Stomach (tissue), 9 donors: Measurements from ENCODE around the gene ATAD3A. TPM values are rescaled to one million over a fixed set of nuclear protein-coding genes. Genes with fewer than 3 reads are reported as not detected.

Source experiments
- DNase-seq, 2 donors: peaks; one replicate each; pipeline versions ENCODE4 v3.0.0 to v3.0.0-alpha.2; 2013 to 2019
- H3K27ac ChIP-seq, 5 donors: fragments of 200-600 bp in 4 of 5; sonication (generic) in 4 of 5; one replicate each; pipeline ENCODE4 v1.5.1; 2013 to 2019; ENCODE audit warnings: mild to moderate bottlenecking in 1 of 5, moderate library complexity in 1 of 5
- H3K27me3 ChIP-seq, 3 donors: fragments of 200-600 bp; sonication (generic); one replicate each; pipeline ENCODE4 v1.5.1; 2017 to 2019; ENCODE audit warnings: mixed run types in 1 of 3
- H3K36me3 ChIP-seq, 4 donors: fragments of 200-600 bp; sonication (generic); 1 replicate in 3 of 4; 2 replicates in 1 of 4; pipeline ENCODE4 v1.5.1; 2016 to 2019
- H3K4me1 ChIP-seq, 4 donors: fragments of 200-600 bp; sonication (generic); one replicate each; pipeline ENCODE4 v1.5.1; 2016 to 2019
- H3K4me3 ChIP-seq, 4 donors: fragments of 200-600 bp; sonication (generic) in 3 of 4; one replicate each; pipeline ENCODE4 v1.5.1; 2016 to 2019; ENCODE audit warnings: mild to moderate bottlenecking in 1 of 4
- H3K9me3 ChIP-seq, 4 donors: fragments of 200-600 bp; sonication (generic); one replicate each; pipeline ENCODE4 v1.5.1; 2016 to 2019
- EP300 ChIP-seq: sonication (generic); formaldehyde crosslinking; IDR thresholded peaks from one replicate; pipeline ENCODE4 v1.6.1; 2017; ENCODE audit warnings: antibody characterized with exemption
- POLR2A ChIP-seq, 4 donors: fragments of 450-650 bp; IDR thresholded peaks; one replicate each; pipeline ENCODE4 v1.6.1; 2016; ENCODE audit warnings: antibody characterized with exemption in 4 of 4, control low read depth in 2 of 4, mild to moderate bottlenecking in 1 of 4, moderate library complexity in 1 of 4
- POLR2AphosphoS5 ChIP-seq, 3 donors: sonication (generic); formaldehyde crosslinking; IDR thresholded peaks; one replicate each; pipeline ENCODE4 v1.6.1; 2016; ENCODE audit warnings: antibody characterized with exemption in 3 of 3
- WGBS, 5 donors: extraction: QIAGEN DNeasy Blood & Tissue Kit in 3 of 5; methylation state at CpG; one replicate each; pipeline versions ENCODE4 v1.1.5 to v1.1.7; 2013 to 2018; 5-methylcytosine and 5-hydroxymethylcytosine counted together
- intact Hi-C: fragments of 100-400 bp; cut with DNase I; formaldehyde crosslinking; loops from one replicate; pipeline ENCODE4 v1.15.1; 2023; ENCODE audit warnings: low total_unique reads
- polyA plus RNA-seq, 3 donors: library from polyadenylated mRNA; stranded (reverse); fragments of 200-250 nt; gene quantifications; one replicate each; pipeline ENCODE4 v1.2.3, GENCODE V29; 2013
- total RNA-seq, 5 donors: library from RNA; depleted of rRNA; stranded (reverse); fragments of >200 nt; gene quantifications; one replicate each; pipeline versions ENCODE4 v1.1.0 to v1.2.3, GENCODE V29; 2014 to 2016
- TF ChIP-seq, protein P1 (sequence below), 7 experiments: fragments of 450-650 bp in 4 of 7; fragments of 200-600 bp in 3 of 7; sonication (generic) in 3 of 7; IDR thresholded peaks; one replicate each; pipeline ENCODE4 v1.5.1; 2016 to 2019; ENCODE audit warnings: antibody characterized with exemption in 7 of 7, control low read depth in 2 of 7, mild to moderate bottlenecking in 1 of 7
- donor health status: healthy with polysubstance abuse.
- donor health status: Bipolar disorder and iron deficiency.
- donor health status: healthy.

The ATAD3A gene
- total and polyA plus RNA-seq, 8 donors, result 10.6 to 92.1 (median 18.7) TPM

DNA sequence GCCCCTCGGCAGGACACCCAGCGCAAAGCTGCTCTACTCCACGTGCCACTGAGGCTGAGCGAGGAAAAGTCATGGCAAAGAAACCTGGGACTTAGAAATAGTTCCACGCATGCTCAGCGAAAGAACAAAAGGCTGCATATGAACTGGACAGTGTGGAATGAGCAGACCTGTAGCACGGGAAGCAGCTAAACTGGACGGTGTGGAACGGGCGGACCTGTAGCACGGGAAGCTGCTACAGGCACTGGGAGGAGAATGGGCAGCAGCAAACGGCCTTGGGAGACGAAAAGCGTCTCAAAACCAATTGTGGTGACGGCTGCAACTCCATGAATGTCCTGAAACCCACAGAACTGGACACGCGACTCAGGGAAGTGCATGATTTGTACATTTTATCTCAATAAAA is 47.1 kb downstream of the ATAD3A start:
- Histone ChIP-seq H3K36me3 (peaks cover 26 to 54% (median 46%) of the 10 kb centered on the region in 4 donors), H3K9me3 (no peaks in the 10 kb centered on the region), H3K4me1 (peaks cover 0 to 30% (median 8%) of the 10 kb centered on the region in 4 donors), H3K4me3 (no peak overlapping the region), H3K27me3 (no peaks in the 10 kb centered on the region), H3K27ac (no peak overlapping the region)
- WGBS, 5 donors, result 51 to 70% (median 65%) methylated on average over 17 of the region's 17 CpGs
- intact Hi-C loops, result no loop called here
- no peak for DNase-seq
- TF ChIP-seq POLR2A (IDR thresholded peaks at IDR 0.05) (no peak), POLR2AphosphoS5 (IDR thresholded peaks at IDR 0.05) (no peak), EP300 (no peak)
- TF ChIP-seq, protein P1, sequence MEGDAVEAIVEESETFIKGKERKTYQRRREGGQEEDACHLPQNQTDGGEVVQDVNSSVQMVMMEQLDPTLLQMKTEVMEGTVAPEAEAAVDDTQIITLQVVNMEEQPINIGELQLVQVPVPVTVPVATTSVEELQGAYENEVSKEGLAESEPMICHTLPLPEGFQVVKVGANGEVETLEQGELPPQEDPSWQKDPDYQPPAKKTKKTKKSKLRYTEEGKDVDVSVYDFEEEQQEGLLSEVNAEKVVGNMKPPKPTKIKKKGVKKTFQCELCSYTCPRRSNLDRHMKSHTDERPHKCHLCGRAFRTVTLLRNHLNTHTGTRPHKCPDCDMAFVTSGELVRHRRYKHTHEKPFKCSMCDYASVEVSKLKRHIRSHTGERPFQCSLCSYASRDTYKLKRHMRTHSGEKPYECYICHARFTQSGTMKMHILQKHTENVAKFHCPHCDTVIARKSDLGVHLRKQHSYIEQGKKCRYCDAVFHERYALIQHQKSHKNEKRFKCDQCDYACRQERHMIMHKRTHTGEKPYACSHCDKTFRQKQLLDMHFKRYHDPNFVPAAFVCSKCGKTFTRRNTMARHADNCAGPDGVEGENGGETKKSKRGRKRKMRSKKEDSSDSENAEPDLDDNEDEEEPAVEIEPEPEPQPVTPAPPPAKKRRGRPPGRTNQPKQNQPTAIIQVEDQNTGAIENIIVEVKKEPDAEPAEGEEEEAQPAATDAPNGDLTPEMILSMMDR (IDR thresholded peaks at IDR 0.05), result no peak

DNA sequence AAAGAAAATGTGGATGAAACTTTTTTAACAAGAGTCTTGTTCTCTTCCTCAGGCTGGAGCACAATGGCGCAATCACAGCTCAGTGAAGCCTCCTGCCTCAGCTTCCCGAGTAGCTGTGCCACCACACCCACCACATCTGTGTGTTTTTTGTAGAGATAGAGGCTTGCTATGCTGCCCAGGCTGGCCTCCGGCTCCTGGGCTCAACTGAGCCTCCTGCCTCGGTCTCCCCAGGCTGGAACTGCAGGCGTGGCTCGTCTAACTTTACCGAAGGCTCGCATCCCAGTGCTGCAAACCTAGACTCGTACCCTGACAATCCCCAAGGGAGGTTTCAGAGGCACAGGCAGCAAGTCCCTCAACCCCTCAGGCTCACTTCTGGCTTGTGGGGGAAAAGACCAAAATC is 48.2 kb downstream of the ATAD3A start:
- TF ChIP-seq, protein P1 (IDR thresholded peaks at IDR 0.05), result no peak
- no peak for TF ChIP-seq POLR2AphosphoS5 (IDR thresholded peaks at IDR 0.05)
- no peak for TF ChIP-seq EP300
- no peak for TF ChIP-seq POLR2A (IDR thresholded peaks at IDR 0.05)

DNA sequence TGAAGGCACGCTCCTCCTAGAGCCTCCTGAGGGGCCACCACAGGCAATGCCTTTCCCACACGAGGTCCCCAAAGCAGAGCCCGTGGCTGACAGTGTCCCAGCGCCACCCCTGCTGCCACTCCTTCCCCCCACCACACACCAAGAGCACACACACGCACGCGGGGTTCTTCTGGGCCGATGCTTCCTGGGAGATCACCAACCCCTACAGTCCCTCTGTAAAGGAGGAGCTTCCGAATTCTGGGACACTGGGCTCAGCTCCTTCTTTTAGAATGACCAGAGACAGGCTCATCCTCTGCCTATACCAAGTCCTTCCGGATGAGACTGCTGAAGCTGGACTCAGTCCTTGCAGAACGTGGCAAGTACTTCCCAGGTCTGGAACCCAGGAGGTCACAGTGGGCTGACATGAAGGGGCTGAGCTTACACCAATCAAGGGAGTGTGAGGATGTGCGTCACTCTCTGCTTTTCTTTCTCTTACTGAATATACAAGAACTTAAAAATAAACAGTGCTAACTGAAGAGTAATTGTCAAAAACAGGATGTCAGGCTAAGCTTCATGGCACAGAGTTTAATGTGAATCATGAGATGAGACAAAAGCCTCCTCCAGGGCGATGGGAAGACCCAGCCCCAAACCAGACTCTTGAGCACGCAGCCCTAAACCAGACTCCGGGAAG is 50.0 kb downstream of the ATAD3A start:
- H3K4me1 ChIP-seq, result peaks cover 3 to 30% (median 11%) of the 10 kb centered on the region in 4 donors
- no peak for DNase-seq
- H3K27me3 ChIP-seq, result no peaks in the 10 kb centered on the region
- no peak overlapping the region for H3K27ac ChIP-seq
- TF ChIP-seq, protein P1 (IDR thresholded peaks at IDR 0.05), result no peak
- no peak for TF ChIP-seq POLR2A (IDR thresholded peaks at IDR 0.05)
- no peak for TF ChIP-seq POLR2AphosphoS5 (IDR thresholded peaks at IDR 0.05)
- no peak for TF ChIP-seq EP300
- 89 to 93% (median 92%) methylated on average over 14 to 15 of the region's 15 CpGs for WGBS, 5 donors
- no peaks in the 10 kb centered on the region for H3K9me3 ChIP-seq
- H3K4me3 ChIP-seq, result no peak overlapping the region
- peaks cover 34 to 70% (median 69%) of the 10 kb centered on the region in 4 donors for H3K36me3 ChIP-seq
- intact Hi-C loops, result no loop called here

More for the DNA sequence above, 48.2 kb downstream of the ATAD3A start:
- Histone ChIP-seq H3K9me3 (no peaks in the 10 kb centered on the region), H3K27ac (no peak overlapping the region), H3K4me3 (no peak overlapping the region), H3K27me3 (no peaks in the 10 kb centered on the region), H3K36me3 (peaks cover 34 to 62% (median 57%) of the 10 kb centered on the region in 4 donors), H3K4me1 (peaks cover 0 to 26% (median 7%) of the 10 kb centered on the region in 4 donors)
- WGBS, 5 donors, result 89 to 92% (median 90%) methylated on average over 9 of the region's 9 CpGs
- intact Hi-C loops, result no loop called here
- DNase-seq, result no peak

DNA sequence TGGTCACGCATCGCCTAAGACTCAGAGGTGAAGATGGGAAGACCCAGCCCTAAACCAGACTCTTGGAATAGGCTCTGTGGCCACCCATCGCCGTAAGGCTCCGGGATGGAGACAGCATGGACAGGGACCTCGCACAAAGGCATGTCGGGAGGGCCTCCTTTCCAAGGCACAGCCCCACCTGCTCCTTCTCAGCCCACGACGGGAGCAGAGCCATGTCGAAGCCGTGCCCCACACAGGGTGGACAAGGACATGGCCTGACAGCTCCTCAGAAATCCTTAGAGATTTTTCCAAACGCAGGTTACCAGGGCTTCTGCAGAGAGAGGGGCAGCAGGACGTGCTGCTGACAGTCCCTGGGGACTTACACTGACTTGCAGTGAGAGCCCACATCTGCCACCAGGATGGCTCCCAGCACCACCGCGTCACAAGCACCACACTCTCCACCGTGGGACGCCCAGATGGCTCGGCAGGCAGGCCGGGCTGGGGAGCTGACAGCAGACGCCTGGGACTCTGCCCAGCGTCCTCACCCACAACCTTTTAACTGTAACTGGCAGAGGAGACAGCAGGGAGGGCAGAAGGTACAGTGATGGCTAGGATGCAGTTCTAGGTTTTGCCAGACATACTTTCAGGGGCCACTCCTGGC is 50.7 kb downstream of the ATAD3A start:
- peaks cover 4 to 37% (median 17%) of the 10 kb centered on the region in 4 donors for H3K4me1 ChIP-seq
- no peak for DNase-seq
- H3K27ac ChIP-seq, result no peak overlapping the region
- TF ChIP-seq, protein P1 (IDR thresholded peaks at IDR 0.05), result no peak
- TF ChIP-seq POLR2A (IDR thresholded peaks at IDR 0.05), result no peak
- no peak for TF ChIP-seq POLR2AphosphoS5 (IDR thresholded peaks at IDR 0.05)
- no peak for TF ChIP-seq EP300
- H3K9me3 ChIP-seq, result no peaks in the 10 kb centered on the region
- no peaks in the 10 kb centered on the region for H3K27me3 ChIP-seq
- peaks cover 34 to 72% (median 70%) of the 10 kb centered on the region in 4 donors for H3K36me3 ChIP-seq
- no peak overlapping the region for H3K4me3 ChIP-seq
- WGBS, 5 donors, result 92 to 94% (median 94%) methylated on average over 6 to 21 of the region's 21 CpGs
- intact Hi-C loops, result no loop called here
